Measurements from ENCODE around the gene SRGAP2. TPM values are rescaled to one million over a fixed set of nuclear protein-coding genes. Genes with fewer than 3 reads are reported as not detected.
"Not testable (repeated sequence)": the region's sequence is repeated elsewhere in the genome, so short reads cannot be mapped to it uniquely, and the experiment has no call there.

Gene SRGAP2
- total and polyA plus RNA-seq, 2 of the 4 experiments (the other 2 are of a cell fraction) = 20.7 to 33.3 TPM

DNA sequence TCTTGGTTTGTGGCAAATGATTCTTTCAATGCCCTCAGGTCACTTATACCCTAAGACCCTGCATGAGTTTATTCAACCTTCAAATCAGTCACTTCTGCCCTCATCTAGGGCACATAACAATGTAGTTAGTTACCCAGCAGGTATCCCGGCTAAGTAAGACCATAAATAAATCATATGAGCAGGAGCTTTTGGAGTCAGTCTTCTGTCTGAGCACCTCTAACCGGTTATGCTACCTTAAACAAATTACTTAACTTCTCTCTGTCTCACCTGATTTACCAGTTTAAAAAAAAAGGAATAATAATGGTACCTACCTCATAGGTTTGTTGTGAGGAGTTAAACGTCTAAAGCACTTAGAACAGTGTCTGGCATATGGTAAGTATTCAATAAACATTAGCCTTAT is 17.6 kb upstream of the SRGAP2 start:
- H3K36me3 ChIP-seq (ENCODE audit: control insufficient read depth, insufficient read depth, low read length); H2BK120ac ChIP-seq (ENCODE audit: low read depth, low read length); H3K27ac ChIP-seq (ENCODE audit: insufficient read depth, low read length); H3K4me1 ChIP-seq (ENCODE audit: control insufficient read depth, insufficient read depth, low read length); H3K56ac ChIP-seq (ENCODE audit: extremely low read depth, insufficient read depth, low read length); ATAC-seq (ENCODE audit: low read depth); H3K14ac ChIP-seq (replicated peaks; ENCODE audit: low read depth, low read length); in situ Hi-C loops (cut with MboI; ENCODE audit: low sequenced_read_pairs); H3K9ac ChIP-seq (ENCODE audit: low read depth, low read length); H2BK15ac ChIP-seq (ENCODE audit: low read depth, low read length); dilution Hi-C loops (cut with HindIII; ENCODE audit: low sequenced_read_pairs, unreplicated experiment); H3K27me3 ChIP-seq (ENCODE audit: control insufficient read depth, insufficient read depth, low read length); intact Hi-C loops (cut with micrococcal nuclease); H2AK9ac ChIP-seq (replicated peaks; ENCODE audit: low read depth, low read length, poor library complexity); H2BK20ac ChIP-seq (ENCODE audit: low read depth, low read length); H2AFZ ChIP-seq (replicated peaks; ENCODE audit: low read length, poor library complexity); BruUV-seq (replicated peaks); CTCF ChIA-PET; H2AK5ac ChIP-seq (ENCODE audit: low read depth, low read length); H3K79me1 ChIP-seq (ENCODE audit: low read depth in 1 of 2, low read length in 2 of 2); DNase-seq; H3K4me2 ChIP-seq (ENCODE audit: low read depth, low read length); H3K9me3 ChIP-seq (ENCODE audit: control insufficient read depth, insufficient read depth, low read length); H3K9me1 ChIP-seq (ENCODE audit: insufficient read depth, low read length); H3K4me3 ChIP-seq (ENCODE audit: insufficient read depth, low read depth, low read length); H2BK5ac ChIP-seq (ENCODE audit: low read depth, low read length, poor library complexity, severe bottlenecking); H4K91ac ChIP-seq (ENCODE audit: insufficient read depth, low read depth, low read length); H4K5ac ChIP-seq (ENCODE audit: low read depth, low read length); H4K8ac ChIP-seq (ENCODE audit: low read depth in 2 of 2, low read length in 2 of 2); H4K20me1 ChIP-seq (ENCODE audit: insufficient read depth, low read length); H3K18ac ChIP-seq (ENCODE audit: low read depth, low read length); POLR2A ChIA-PET (ENCODE audit: unreplicated experiment); H3K23ac ChIP-seq (ENCODE audit: low read depth, low read length); H3K4ac ChIP-seq (ENCODE audit: low read depth, low read length): not testable (repeated sequence)
- no CpG with 5 or more reads among the region's 3 CpGs for WGBS, 2 experiments (ENCODE audit: extremely low coverage in 2 of 2, insufficient read length in 1 of 2)

DNA sequence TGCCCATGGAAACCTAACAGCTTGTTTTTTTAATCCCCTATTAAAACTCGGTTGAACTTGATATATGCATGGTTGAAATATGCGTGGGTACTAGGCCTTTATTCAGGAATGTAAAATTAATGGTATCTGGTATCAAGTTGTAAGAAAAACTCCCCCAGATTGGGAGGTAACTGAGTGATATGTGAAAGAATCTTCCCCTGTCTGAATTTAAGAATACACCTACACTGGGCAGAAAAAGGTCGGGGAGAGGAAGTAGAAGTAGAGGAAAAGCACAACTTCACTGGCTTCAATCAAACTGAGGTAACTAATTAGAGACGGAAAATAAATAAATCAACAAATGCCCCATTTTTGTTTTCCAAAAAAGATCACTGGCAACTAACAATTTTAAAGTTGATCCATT is 16.5 kb upstream of the SRGAP2 start:
- POLR2A ChIA-PET (ENCODE audit: unreplicated experiment); H3K56ac ChIP-seq (ENCODE audit: extremely low read depth, insufficient read depth, low read length); H2BK20ac ChIP-seq (ENCODE audit: low read depth, low read length); H3K23ac ChIP-seq (ENCODE audit: low read depth, low read length); DNase-seq; dilution Hi-C loops (cut with HindIII; ENCODE audit: low sequenced_read_pairs, unreplicated experiment); H3K4me1 ChIP-seq (ENCODE audit: control insufficient read depth, insufficient read depth, low read length); H2AK5ac ChIP-seq (ENCODE audit: low read depth, low read length); H3K27me3 ChIP-seq (ENCODE audit: control insufficient read depth, insufficient read depth, low read length); H2BK5ac ChIP-seq (ENCODE audit: low read depth, low read length, poor library complexity, severe bottlenecking); H3K27ac ChIP-seq (ENCODE audit: insufficient read depth, low read length); H3K9me1 ChIP-seq (ENCODE audit: insufficient read depth, low read length); H2BK120ac ChIP-seq (ENCODE audit: low read depth, low read length); in situ Hi-C loops (cut with MboI; ENCODE audit: low sequenced_read_pairs); H3K18ac ChIP-seq (ENCODE audit: low read depth, low read length); H4K20me1 ChIP-seq (ENCODE audit: insufficient read depth, low read length); H4K8ac ChIP-seq (ENCODE audit: low read depth in 2 of 2, low read length in 2 of 2); H3K4me3 ChIP-seq (ENCODE audit: insufficient read depth, low read depth, low read length); H2AK9ac ChIP-seq (replicated peaks; ENCODE audit: low read depth, low read length, poor library complexity); H3K9ac ChIP-seq (ENCODE audit: low read depth, low read length); intact Hi-C loops (cut with micrococcal nuclease); H3K4ac ChIP-seq (ENCODE audit: low read depth, low read length); H3K14ac ChIP-seq (replicated peaks; ENCODE audit: low read depth, low read length); ATAC-seq (ENCODE audit: low read depth); H3K79me1 ChIP-seq (ENCODE audit: low read depth in 1 of 2, low read length in 2 of 2); H4K91ac ChIP-seq (ENCODE audit: insufficient read depth, low read depth, low read length); H3K9me3 ChIP-seq (ENCODE audit: control insufficient read depth, insufficient read depth, low read length); H2AFZ ChIP-seq (replicated peaks; ENCODE audit: low read length, poor library complexity); H3K4me2 ChIP-seq (ENCODE audit: low read depth, low read length); H2BK15ac ChIP-seq (ENCODE audit: low read depth, low read length); H3K36me3 ChIP-seq (ENCODE audit: control insufficient read depth, insufficient read depth, low read length); CTCF ChIA-PET; H4K5ac ChIP-seq (ENCODE audit: low read depth, low read length); BruUV-seq (replicated peaks): not testable (repeated sequence)
- WGBS, 2 experiments (ENCODE audit: extremely low coverage in 2 of 2, insufficient read length in 1 of 2) = no CpG with 5 or more reads among the region's 4 CpGs

Measured in IMR-90 (cell line).